ENCODE results near the gene COL9A3. TPM values are rescaled to one million over a fixed set of nuclear protein-coding genes. Genes with fewer than 3 reads are reported as not detected.

COL9A3 gene
- total RNA-seq, 1 donor, result not detected

DNA sequence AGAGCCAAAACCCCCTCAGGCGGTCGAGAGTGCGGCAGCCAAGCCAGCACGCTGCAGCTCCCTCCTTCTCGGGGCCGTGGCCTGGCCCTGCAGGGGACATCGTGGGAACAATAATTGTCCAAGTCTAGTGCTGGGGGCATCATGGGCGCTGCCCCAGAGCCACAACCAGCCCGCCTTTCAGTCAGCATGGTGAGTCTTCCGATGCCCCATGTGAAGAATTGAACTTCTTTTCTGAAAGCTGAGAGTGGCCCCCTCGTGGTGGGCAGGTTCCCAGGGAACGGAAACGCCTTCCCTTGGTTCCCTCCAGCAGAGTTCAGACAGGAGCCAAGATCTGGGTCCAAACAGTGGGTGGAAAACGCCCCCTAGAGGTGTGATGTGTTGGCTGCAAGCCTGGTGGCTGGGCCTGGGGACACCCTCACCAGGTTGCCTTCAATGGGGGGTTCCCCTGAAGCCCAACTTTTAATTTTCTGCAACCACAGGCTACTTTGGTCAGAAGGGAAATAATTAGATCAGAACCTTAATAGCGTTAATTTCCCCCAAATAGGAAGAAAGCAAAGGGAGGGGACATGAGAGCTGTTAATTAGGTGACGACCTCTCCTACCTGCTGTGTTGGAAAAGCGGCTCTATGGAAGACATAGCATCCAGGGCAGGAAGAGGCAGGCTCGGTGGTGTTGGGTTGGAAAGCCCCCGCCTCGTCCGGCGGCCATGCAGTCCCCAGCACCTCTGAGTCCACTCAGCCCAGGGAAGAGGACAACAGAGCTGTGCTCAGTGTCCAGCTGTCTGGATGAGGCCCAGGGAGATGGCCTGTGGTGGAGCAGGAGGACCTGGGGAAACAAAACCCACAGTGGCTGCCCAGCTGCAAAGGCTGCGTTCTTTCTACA lies 25.3 kb upstream of the COL9A3 start:
- Histone ChIP-seq H3K4me2 (ENCODE audit: insufficient read depth, low read length) (no peak overlapping the region), H2AFZ (ENCODE audit: low read length) (no peak overlapping the region), H3K36me3 (ENCODE audit: insufficient read depth, low read length) (no peaks in the 10 kb centered on the region), H4K20me1 (ENCODE audit: insufficient read depth, low read length) (no peaks in the 10 kb centered on the region), H3K9me3 (ENCODE audit: low read depth, low read length) (no peaks in the 10 kb centered on the region), H3K4me3 (ENCODE audit: insufficient read depth, low read length) (no peak overlapping the region), H3K27ac (ENCODE audit: low read depth, low read length) (no peak overlapping the region), H3K27me3 (ENCODE audit: insufficient read depth, low read length) (peaks cover 15% of the 10 kb centered on the region), H3K4me1 (ENCODE audit: insufficient read depth, low read length) (peaks cover 4% of the 10 kb centered on the region), H3K79me2 (ENCODE audit: insufficient read depth, low read length) (no peaks in the 10 kb centered on the region)
- peak; percentile 98 for DNase-seq (ENCODE audit: insufficient read length, low spot score, missing footprints)
- TF ChIP-seq, protein P1, sequence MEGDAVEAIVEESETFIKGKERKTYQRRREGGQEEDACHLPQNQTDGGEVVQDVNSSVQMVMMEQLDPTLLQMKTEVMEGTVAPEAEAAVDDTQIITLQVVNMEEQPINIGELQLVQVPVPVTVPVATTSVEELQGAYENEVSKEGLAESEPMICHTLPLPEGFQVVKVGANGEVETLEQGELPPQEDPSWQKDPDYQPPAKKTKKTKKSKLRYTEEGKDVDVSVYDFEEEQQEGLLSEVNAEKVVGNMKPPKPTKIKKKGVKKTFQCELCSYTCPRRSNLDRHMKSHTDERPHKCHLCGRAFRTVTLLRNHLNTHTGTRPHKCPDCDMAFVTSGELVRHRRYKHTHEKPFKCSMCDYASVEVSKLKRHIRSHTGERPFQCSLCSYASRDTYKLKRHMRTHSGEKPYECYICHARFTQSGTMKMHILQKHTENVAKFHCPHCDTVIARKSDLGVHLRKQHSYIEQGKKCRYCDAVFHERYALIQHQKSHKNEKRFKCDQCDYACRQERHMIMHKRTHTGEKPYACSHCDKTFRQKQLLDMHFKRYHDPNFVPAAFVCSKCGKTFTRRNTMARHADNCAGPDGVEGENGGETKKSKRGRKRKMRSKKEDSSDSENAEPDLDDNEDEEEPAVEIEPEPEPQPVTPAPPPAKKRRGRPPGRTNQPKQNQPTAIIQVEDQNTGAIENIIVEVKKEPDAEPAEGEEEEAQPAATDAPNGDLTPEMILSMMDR (IDR thresholded peaks at IDR 0.05; ENCODE audit: extremely low read depth, low read depth, low read length), result peak; percentile 97

- peaks cover 15% of the 10 kb centered on the region for H3K27me3 ChIP-seq (ENCODE audit: insufficient read depth, low read length)
- peaks cover 4% of the 10 kb centered on the region for H4K20me1 ChIP-seq (ENCODE audit: insufficient read depth, low read length)
- H3K36me3 ChIP-seq (ENCODE audit: insufficient read depth, low read length), result no peaks in the 10 kb centered on the region
- no peak for DNase-seq (ENCODE audit: insufficient read length, low spot score, missing footprints)
- no peak overlapping the region for H2AFZ ChIP-seq (ENCODE audit: low read length)
- no peak overlapping the region for H3K4me3 ChIP-seq (ENCODE audit: insufficient read depth, low read length)
- peaks cover 10% of the 10 kb centered on the region for H3K4me1 ChIP-seq (ENCODE audit: insufficient read depth, low read length)
- TF ChIP-seq, protein P1 (IDR thresholded peaks at IDR 0.05; ENCODE audit: extremely low read depth, low read depth, low read length), result no peak
- no peak overlapping the region for H3K4me2 ChIP-seq (ENCODE audit: insufficient read depth, low read length)
- no peak overlapping the region for H3K27ac ChIP-seq (ENCODE audit: low read depth, low read length)
- H3K9me3 ChIP-seq (ENCODE audit: low read depth, low read length), result no peaks in the 10 kb centered on the region
- H3K79me2 ChIP-seq (ENCODE audit: insufficient read depth, low read length), result peaks cover 5% of the 10 kb centered on the region
These were observed 24.5 kb upstream of the COL9A3 start for GRCh38 chr20:62792182-62792939.

DNA sequence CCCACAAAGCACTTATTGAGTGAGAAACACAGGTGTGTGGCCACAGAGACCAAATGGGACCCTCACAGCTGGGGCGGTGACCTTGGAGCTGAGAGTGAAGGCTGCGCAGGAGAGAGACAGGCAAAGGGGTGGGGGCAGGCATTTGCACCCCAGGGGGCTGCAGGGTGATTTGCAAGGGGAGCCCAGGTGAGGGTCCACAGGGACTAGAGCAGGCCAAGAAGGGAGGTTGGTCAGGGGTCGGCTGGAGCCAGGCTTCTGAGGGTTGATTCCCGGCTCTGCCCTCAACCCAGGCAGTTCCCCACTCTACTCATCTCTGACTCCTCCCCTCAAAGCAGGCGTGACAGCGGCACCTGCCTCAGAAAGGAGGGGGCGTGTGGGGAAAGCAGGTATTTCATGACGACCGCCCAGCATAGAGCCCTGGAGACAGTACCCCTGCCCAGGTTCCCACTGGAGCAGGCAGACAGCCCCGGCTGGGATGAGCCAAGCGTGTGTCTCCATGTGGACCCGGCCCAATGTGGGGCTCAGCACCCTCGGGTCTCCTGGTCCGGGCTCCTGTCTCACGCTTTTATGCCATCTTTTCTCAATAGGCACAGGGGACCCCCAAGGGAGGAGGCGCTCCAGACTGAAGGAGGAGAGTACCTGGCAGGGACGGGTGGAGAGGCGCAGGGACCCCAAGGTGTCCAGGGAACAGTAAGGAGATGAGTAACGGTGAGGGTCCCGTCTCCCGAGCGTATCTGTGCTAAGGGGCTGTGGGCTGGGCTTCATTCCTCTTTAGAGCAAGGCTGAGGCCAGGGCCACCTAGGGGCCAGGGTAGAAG lies 23.7 kb upstream of the COL9A3 start:
- Histone ChIP-seq H4K20me1 (ENCODE audit: insufficient read depth, low read length) (peaks cover 8% of the 10 kb centered on the region), H3K79me2 (ENCODE audit: insufficient read depth, low read length) (peaks cover 8% of the 10 kb centered on the region), H2AFZ (ENCODE audit: low read length) (no peak overlapping the region), H3K36me3 (ENCODE audit: insufficient read depth, low read length) (peaks cover 3% of the 10 kb centered on the region), H3K9me3 (ENCODE audit: low read depth, low read length) (no peaks in the 10 kb centered on the region), H3K27me3 (ENCODE audit: insufficient read depth, low read length) (peaks cover 11% of the 10 kb centered on the region), H3K4me1 (ENCODE audit: insufficient read depth, low read length) (peaks cover 11% of the 10 kb centered on the region), H3K4me3 (ENCODE audit: insufficient read depth, low read length) (no peak overlapping the region), H3K27ac (ENCODE audit: low read depth, low read length) (no peak overlapping the region), H3K4me2 (ENCODE audit: insufficient read depth, low read length) (no peak overlapping the region)
- TF ChIP-seq, protein P1 (IDR thresholded peaks at IDR 0.05; ENCODE audit: extremely low read depth, low read depth, low read length), result no peak
- DNase-seq (ENCODE audit: insufficient read length, low spot score, missing footprints), result no peak
